IMR-90 (cell line): ENCODE measurements around the gene PSMD11. TPM values are rescaled to one million over a fixed set of nuclear protein-coding genes. Genes with fewer than 3 reads are reported as not detected.
"Not testable (repeated sequence)": the region's sequence is repeated elsewhere in the genome, so short reads cannot be mapped to it uniquely, and the experiment has no call there.

ENCODE experiments used
- ATAC-seq: fragments of 200-7000 bp; cut with Tn5 transposase; 2 replicates; pipeline ENCODE4 v1.9.1; 2020; ENCODE audit warnings: low read depth, mild to moderate bottlenecking, moderate library complexity
- BruUV-seq: library from RNA; stranded (reverse); fragments of 400-500 nt; replicated peaks from 2 replicates; lab custom pipeline; 2021; lab: Mats Ljungman, UMichigan
- CTCF ChIA-PET: fragments of 300-600 bp; formaldehyde crosslinking; extraction: SDS; loops from one replicate; lab custom pipeline; 2021; ENCODE audit warnings: antibody characterized with exemption; lab: Yijun Ruan, JAX
- POLR2A ChIA-PET: fragments of 300-600 bp; sonication (Branson Sonifier 250); formaldehyde crosslinking; loops from one replicate; lab custom pipeline; 2022; ENCODE audit warnings: antibody characterized with exemption; ENCODE audit not compliant: unreplicated experiment; lab: Charles Lee
- DNase-seq: peaks from one replicate; pipeline ENCODE4 v3.0.0; 2013
- H2AFZ ChIP-seq: replicated peaks from 2 replicates; pipeline ENCODE3; 2013; ENCODE audit warnings: low read length, mild to moderate bottlenecking; ENCODE audit not compliant: poor library complexity
- H2AK5ac ChIP-seq: 2 replicates; pipeline ENCODE4 v1.6.1; 2013; ENCODE audit warnings: low read depth, low read length, inconsistent platforms
- H2AK9ac ChIP-seq: replicated peaks from 2 replicates; pipeline ENCODE3; 2013; ENCODE audit warnings: mild to moderate bottlenecking, low read depth, low read length, moderate library complexity; ENCODE audit not compliant: poor library complexity
- H2BK120ac ChIP-seq: 2 replicates; pipeline ENCODE4 v1.6.1; 2013; ENCODE audit warnings: low read depth, low read length, inconsistent platforms
- H2BK15ac ChIP-seq: 3 replicates; pipeline ENCODE4 v1.6.1; 2013; ENCODE audit warnings: low read depth, low read length, inconsistent platforms
- H2BK20ac ChIP-seq: 2 replicates; pipeline ENCODE4 v1.6.1; 2013; ENCODE audit warnings: low read depth, mild to moderate bottlenecking, inconsistent platforms, low read length, moderate library complexity
- H2BK5ac ChIP-seq: 2 replicates; pipeline ENCODE4 v1.6.1; 2013; ENCODE audit warnings: mild to moderate bottlenecking, low read depth, low read length, inconsistent platforms; ENCODE audit not compliant: poor library complexity, severe bottlenecking
- H3K14ac ChIP-seq: replicated peaks from 2 replicates; pipeline ENCODE4 v1.6.1; 2013; ENCODE audit warnings: low read depth, low read length, inconsistent platforms
- H3K18ac ChIP-seq: 2 replicates; pipeline ENCODE4 v1.6.1; 2013; ENCODE audit warnings: low read depth, low read length, control low read depth
- H3K23ac ChIP-seq: 2 replicates; pipeline ENCODE4 v1.6.1; 2013; ENCODE audit warnings: low read depth, low read length, inconsistent platforms
- H3K27ac ChIP-seq: 2 replicates; pipeline ENCODE4 v1.5.1; 2013; ENCODE audit warnings: mild to moderate bottlenecking, control low read depth, low read length; ENCODE audit not compliant: insufficient read depth
- H3K27me3 ChIP-seq: 2 replicates; pipeline ENCODE4 v1.6.1; 2013; ENCODE audit warnings: low read length; ENCODE audit not compliant: control insufficient read depth, insufficient read depth
- H3K36me3 ChIP-seq: 2 replicates; pipeline ENCODE4 v1.6.1; 2013; ENCODE audit warnings: low read length, mixed read lengths; ENCODE audit not compliant: control insufficient read depth, insufficient read depth
- H3K4ac ChIP-seq: 2 replicates; pipeline ENCODE4 v1.6.1; 2013; ENCODE audit warnings: low read depth, low read length, inconsistent platforms
- H3K4me1 ChIP-seq: 2 replicates; pipeline ENCODE4 v1.6.1; 2013; ENCODE audit warnings: low read length, mixed read lengths; ENCODE audit not compliant: control insufficient read depth, insufficient read depth
- H3K4me2 ChIP-seq: 2 replicates; pipeline ENCODE4 v1.6.1; 2013; ENCODE audit warnings: low read depth, mild to moderate bottlenecking, control low read depth, low read length, moderate library complexity
- H3K4me3 ChIP-seq: 2 replicates; pipeline ENCODE4 v1.5.1; 2013; ENCODE audit warnings: low read depth, mild to moderate bottlenecking, control low read depth, low read length, moderate library complexity; ENCODE audit not compliant: insufficient read depth
- H3K56ac ChIP-seq: 2 replicates; pipeline ENCODE4 v1.6.1; 2013; ENCODE audit warnings: low read length, inconsistent platforms; ENCODE audit not compliant: insufficient read depth; ENCODE audit errors: extremely low read depth
- H3K79me1 ChIP-seq, 2 experiments: 2 replicates each; pipeline ENCODE4 v1.6.1; 2013; ENCODE audit warnings: low read length in 2 of 2, inconsistent platforms in 1 of 2, low read depth in 1 of 2
- H3K9ac ChIP-seq: 2 replicates; pipeline ENCODE4 v1.6.1; 2013; ENCODE audit warnings: low read depth, low read length, control low read depth
- H3K9me1 ChIP-seq: 2 replicates; pipeline ENCODE4 v1.6.1; 2013; ENCODE audit warnings: low read length, inconsistent platforms; ENCODE audit not compliant: insufficient read depth
- H3K9me3 ChIP-seq: 2 replicates; pipeline ENCODE4 v1.6.1; 2013; ENCODE audit warnings: low read length; ENCODE audit not compliant: control insufficient read depth, insufficient read depth
- H4K20me1 ChIP-seq: 2 replicates; pipeline ENCODE4 v1.6.1; 2013; ENCODE audit warnings: low read length, inconsistent platforms; ENCODE audit not compliant: insufficient read depth
- H4K5ac ChIP-seq: 2 replicates; pipeline ENCODE4 v1.6.1; 2013; ENCODE audit warnings: mild to moderate bottlenecking, low read depth, low read length, control low read depth
- H4K8ac ChIP-seq, 2 experiments: 2 replicates each; pipeline ENCODE4 v1.6.1; 2013; ENCODE audit warnings: low read depth in 2 of 2, low read length in 2 of 2, control low read depth in 1 of 2, inconsistent platforms in 1 of 2
- H4K91ac ChIP-seq: 2 replicates; pipeline ENCODE4 v1.6.1; 2013; ENCODE audit warnings: low read depth, low read length, inconsistent platforms; ENCODE audit not compliant: insufficient read depth
- WGBS, 2 experiments: methylation state at CpG; one replicate each; pipeline versions ENCODE4 v1.1.5 to v1.1.7; 2013; ENCODE audit warnings: missing lambda C conversion rate in 2 of 2; ENCODE audit not compliant: insufficient read length in 1 of 2; ENCODE audit errors: extremely low coverage in 2 of 2; 5-methylcytosine and 5-hydroxymethylcytosine counted together
- dilution Hi-C: fragments of 300-500 bp; cut with HindIII; formaldehyde crosslinking; loops from one replicate; pipeline ENCODE4 v1.14.3; 2018; ENCODE audit warnings: low sequenced_read_pairs; ENCODE audit not compliant: unreplicated experiment
- in situ Hi-C: fragments of 300-500 bp; cut with MboI; formaldehyde crosslinking; loops from 3 replicates; pipeline ENCODE4 v1.14.3; 2019; ENCODE audit warnings: low sequenced_read_pairs, inconsistent platforms, mixed read lengths
- intact Hi-C: fragments of 100-400 bp; cut with micrococcal nuclease; formaldehyde crosslinking; loops from 2 replicates; pipeline ENCODE4 v1.10.0; 2022
- polyA plus RNA-seq, 3 experiments: library from polyadenylated mRNA; depleted of rRNA; stranded (reverse); fragments of >200 nt; gene quantifications; 2 replicates each; pipeline ENCODE4 v1.2.3, GENCODE V29; 2012; ENCODE audit warnings: low replicate concordance in 1 of 3
- total RNA-seq: library from RNA; depleted of rRNA; stranded (reverse); fragments of >200 nt; gene quantifications from 2 replicates; pipeline ENCODE4 v1.2.3, GENCODE V29; 2012

PSMD11 gene
- total and polyA plus RNA-seq, 2 of the 4 experiments (the other 2 are of a cell fraction), result 64.7 to 85.9 TPM

DNA sequence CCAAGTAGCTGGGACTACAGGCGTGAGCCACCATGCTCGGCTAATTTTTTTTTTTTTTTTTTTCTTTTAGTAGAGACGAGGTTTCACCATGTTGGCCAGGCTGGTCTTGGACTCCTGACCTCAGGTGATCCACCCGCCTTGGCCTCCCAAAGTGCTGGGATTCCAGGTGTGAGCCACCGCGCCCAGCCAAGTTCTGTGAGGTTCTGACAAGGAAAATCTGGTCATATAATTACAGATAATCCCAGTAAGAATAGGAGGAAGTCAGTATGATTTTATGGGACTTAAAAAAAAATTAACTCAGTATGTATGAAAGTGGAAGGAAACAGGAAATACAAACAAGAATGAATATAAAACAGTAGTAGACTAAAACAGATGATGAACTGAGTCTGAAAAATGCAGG lies 6.1 kb downstream of the PSMD11 start:
- peaks cover 33% of the 10 kb centered on the region for H3K36me3 ChIP-seq
- H2AK9ac ChIP-seq, ATAC-seq, H2AFZ ChIP-seq, H2BK120ac ChIP-seq, H4K91ac ChIP-seq, POLR2A ChIA-PET, H3K14ac ChIP-seq, H4K8ac ChIP-seq, BruUV-seq, H3K4me1 ChIP-seq, DNase-seq, H2BK20ac ChIP-seq, H3K56ac ChIP-seq, H2AK5ac ChIP-seq, H3K4me2 ChIP-seq, H2BK5ac ChIP-seq, CTCF ChIA-PET, H3K9ac ChIP-seq, intact Hi-C loops, dilution Hi-C loops, H3K4ac ChIP-seq, in situ Hi-C loops, H2BK15ac ChIP-seq, H3K9me1 ChIP-seq, H3K27me3 ChIP-seq, H4K5ac ChIP-seq, H3K18ac ChIP-seq, H3K23ac ChIP-seq, H3K9me3 ChIP-seq, H3K4me3 ChIP-seq, H3K27ac ChIP-seq: not testable (repeated sequence)
- H4K20me1 ChIP-seq, result peaks cover 45% of the 10 kb centered on the region; the same call in 1 of the 2 replicates
- no CpG with 5 or more reads among the region's 6 CpGs for WGBS, 2 experiments
- peaks cover 38 to 53% of the 10 kb centered on the region in 2 experiments for H3K79me1 ChIP-seq
